WTC11 (cell line): ENCODE measurements around the gene PTEN.

Experiments
- ATF1 ChIP-seq: sonication (generic); formaldehyde crosslinking; IDR thresholded peaks from 2 replicates; pipeline ENCODE4 v1.8.1; 2023; ENCODE audit warnings: mild to moderate bottlenecking, moderate library complexity, missing genetic modification reagents
- CTCF ChIP-seq: fragments of 200-600 bp; IDR thresholded peaks from 2 replicates; pipeline ENCODE4 v1.8.0; 2022; ENCODE audit warnings: antibody characterized with exemption
- FOXK1 ChIP-seq: sonication (generic); formaldehyde crosslinking; IDR thresholded peaks from 2 replicates; pipeline ENCODE4 v1.8.0; 2022; ENCODE audit warnings: mild to moderate bottlenecking, moderate library complexity, missing genetic modification reagents
- JUN ChIP-seq: sonication (generic); formaldehyde crosslinking; IDR thresholded peaks from 2 replicates; pipeline ENCODE4 v1.8.0; 2023; ENCODE audit warnings: mild to moderate bottlenecking, missing genetic modification reagents
- SMAD3 ChIP-seq: sonication (generic); formaldehyde crosslinking; IDR thresholded peaks from 2 replicates; pipeline ENCODE4 v1.8.0; 2022; ENCODE audit warnings: missing genetic modification reagents, mild to moderate bottlenecking, borderline replicate concordance
- SP1 ChIP-seq: sonication (generic); formaldehyde crosslinking; conservative IDR thresholded peaks from 2 replicates; pipeline ENCODE4 v1.8.1; 2022; ENCODE audit warnings: missing genetic modification reagents
- TEAD4 ChIP-seq: sonication (generic); formaldehyde crosslinking; IDR thresholded peaks from 2 replicates; pipeline ENCODE4 v1.8.0; 2022; ENCODE audit warnings: mild to moderate bottlenecking, missing genetic modification reagents
- TP53 ChIP-seq: sonication (generic); formaldehyde crosslinking; IDR thresholded peaks from 2 replicates; pipeline ENCODE4 v1.8.1; 2023; ENCODE audit warnings: mild to moderate bottlenecking, missing genetic modification reagents
- ZNF121 ChIP-seq: sonication (generic); formaldehyde crosslinking; IDR thresholded peaks from 2 replicates; pipeline ENCODE4 v1.8.0; 2023; ENCODE audit warnings: missing genetic modification reagents
- ZNF396 ChIP-seq: fragments of 250-450 bp; sonication (Bioruptor Pico); IDR thresholded peaks from 2 replicates; pipeline ENCODE4 v1.8.0; 2021; ENCODE audit warnings: mild to moderate bottlenecking, moderate library complexity, borderline replicate concordance
- TF ChIP-seq, protein P1 (sequence below): sonication (generic); formaldehyde crosslinking; IDR thresholded peaks from 2 replicates; pipeline ENCODE4 v1.8.0; 2022; ENCODE audit warnings: mild to moderate bottlenecking, missing genetic modification reagents
- TF ChIP-seq, protein P2 (sequence below): sonication (generic); formaldehyde crosslinking; IDR thresholded peaks from 2 replicates; pipeline ENCODE4 v1.8.1; 2022; ENCODE audit warnings: low read depth, missing genetic modification reagents, borderline replicate concordance

GRCh38 chr10:87957702-87958101 is 94.3 kb downstream of the PTEN start:
- TF ChIP-seq FOXK1 (CRISPR knock-in tag) (no peak), CTCF (no peak), JUN (CRISPR knock-in tag) (no peak), ZNF396 (no peak), TEAD4 (CRISPR knock-in tag) (no peak), ATF1 (CRISPR knock-in tag) (no peak), TP53 (CRISPR knock-in tag) (no peak), ZNF121 (CRISPR knock-in tag) (no peak), SMAD3 (CRISPR knock-in tag) (no peak), SP1 (CRISPR knock-in tag) (no peak)
- TF ChIP-seq, protein P1, sequence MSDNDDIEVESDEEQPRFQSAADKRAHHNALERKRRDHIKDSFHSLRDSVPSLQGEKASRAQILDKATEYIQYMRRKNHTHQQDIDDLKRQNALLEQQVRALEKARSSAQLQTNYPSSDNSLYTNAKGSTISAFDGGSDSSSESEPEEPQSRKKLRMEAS: no peak
- TF ChIP-seq, protein P2, sequence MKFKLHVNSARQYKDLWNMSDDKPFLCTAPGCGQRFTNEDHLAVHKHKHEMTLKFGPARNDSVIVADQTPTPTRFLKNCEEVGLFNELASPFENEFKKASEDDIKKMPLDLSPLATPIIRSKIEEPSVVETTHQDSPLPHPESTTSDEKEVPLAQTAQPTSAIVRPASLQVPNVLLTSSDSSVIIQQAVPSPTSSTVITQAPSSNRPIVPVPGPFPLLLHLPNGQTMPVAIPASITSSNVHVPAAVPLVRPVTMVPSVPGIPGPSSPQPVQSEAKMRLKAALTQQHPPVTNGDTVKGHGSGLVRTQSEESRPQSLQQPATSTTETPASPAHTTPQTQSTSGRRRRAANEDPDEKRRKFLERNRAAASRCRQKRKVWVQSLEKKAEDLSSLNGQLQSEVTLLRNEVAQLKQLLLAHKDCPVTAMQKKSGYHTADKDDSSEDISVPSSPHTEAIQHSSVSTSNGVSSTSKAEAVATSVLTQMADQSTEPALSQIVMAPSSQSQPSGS (CRISPR knock-in tag): no peak
